IPS-18a (cell line): ENCODE measurements around the gene RAB4B.
A peak's percentile ranks its signal among the peaks of the same experiment; 100 is the strongest.
"Not testable (repeated sequence)": the region's sequence is repeated elsewhere in the genome, so short reads cannot be mapped to it uniquely, and the experiment has no call there.

Experiments
- H3K27ac ChIP-seq: one replicate; pipeline ENCODE4 v1.5.1; 2013; ENCODE audit warnings: low read length
- H3K27me3 ChIP-seq: one replicate; pipeline ENCODE4 v1.6.1; 2013; ENCODE audit warnings: mild to moderate bottlenecking, low read length; ENCODE audit not compliant: control insufficient read depth, insufficient read depth
- H3K36me3 ChIP-seq: one replicate; pipeline ENCODE4 v1.6.1; 2013; ENCODE audit warnings: low read depth, low read length; ENCODE audit not compliant: control insufficient read depth
- H3K4me1 ChIP-seq: one replicate; pipeline ENCODE4 v1.6.1; 2013; ENCODE audit warnings: low read depth, low read length; ENCODE audit not compliant: control insufficient read depth
- H3K4me3 ChIP-seq: one replicate; pipeline ENCODE4 v1.5.1; 2013; ENCODE audit warnings: low read length
- H3K9ac ChIP-seq: one replicate; pipeline ENCODE4 v1.6.1; 2013; ENCODE audit warnings: mild to moderate bottlenecking, low read length, moderate library complexity
- H3K9me3 ChIP-seq: one replicate; pipeline ENCODE4 v1.6.1; 2013; ENCODE audit warnings: low read depth, low read length; ENCODE audit not compliant: control insufficient read depth

RAB4B gene

DNA sequence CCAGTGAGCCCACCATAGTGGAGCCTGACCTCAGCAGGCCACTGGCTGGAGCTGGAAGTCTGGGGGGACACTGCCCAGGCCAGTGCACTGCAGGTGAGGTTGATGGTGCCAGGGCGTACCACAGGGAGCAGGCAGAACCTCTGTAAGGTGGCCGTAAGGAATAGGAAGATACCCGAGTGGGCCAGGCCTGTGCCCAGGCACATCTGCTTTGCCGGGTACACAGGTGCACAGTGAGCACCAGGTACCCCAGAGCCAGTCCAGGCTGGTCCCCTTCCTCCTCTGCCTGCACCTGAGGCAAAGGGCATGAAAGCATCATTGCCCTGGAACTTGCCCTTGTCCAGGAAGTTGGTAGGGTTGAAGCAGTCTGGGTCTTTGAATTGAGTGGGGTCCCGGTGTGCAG lies 30.4 kb downstream of the RAB4B start:
- Histone ChIP-seq H3K4me3 (no peak overlapping the region), H3K36me3 (peaks cover 33% of the 10 kb centered on the region), H3K27ac (no peak overlapping the region), H3K9me3 (no peaks in the 10 kb centered on the region), H3K9ac (no peak overlapping the region), H3K4me1 (peaks cover 37% of the 10 kb centered on the region), H3K27me3 (peaks cover 14% of the 10 kb centered on the region)

DNA sequence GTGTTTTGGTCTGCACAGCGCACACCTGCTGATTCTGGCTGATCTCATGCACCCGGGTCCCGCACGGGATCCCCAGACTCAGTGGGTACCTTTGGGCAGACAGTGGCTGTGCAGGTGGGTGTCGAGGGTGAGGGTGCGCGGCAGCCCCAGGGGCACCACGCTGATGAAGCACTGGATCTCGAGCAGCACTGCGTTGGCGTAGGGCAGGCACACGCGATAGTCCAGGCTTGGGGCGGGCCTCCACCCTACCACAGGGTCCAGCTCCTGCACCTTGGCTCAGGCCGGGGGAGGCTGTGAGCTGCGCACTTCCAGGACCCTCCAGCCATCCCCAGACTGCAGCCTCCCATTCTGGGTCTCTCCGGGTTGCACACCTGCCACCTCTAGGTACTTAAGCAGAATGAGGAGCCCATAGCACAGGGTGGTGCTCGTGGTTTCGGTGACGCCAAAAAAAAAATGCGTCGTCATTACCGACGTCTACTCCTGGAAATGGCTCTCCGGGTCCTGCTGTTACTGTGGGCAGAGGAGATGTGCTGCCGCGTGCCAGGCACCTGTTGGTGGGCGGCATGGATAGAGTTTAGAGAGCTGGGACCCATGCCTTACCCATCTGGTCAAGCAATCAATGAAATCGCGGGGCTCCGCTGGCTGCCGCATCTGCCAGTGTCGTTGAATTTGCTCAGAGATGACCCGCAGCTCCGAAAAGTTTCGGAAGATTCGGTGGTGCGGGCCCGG lies 31.5 kb downstream of the RAB4B start:
- Histone ChIP-seq H3K4me1 (peaks cover 27% of the 10 kb centered on the region), H3K27ac (no peak overlapping the region), H3K27me3 (peaks cover 14% of the 10 kb centered on the region), H3K9ac (no peak overlapping the region), H3K4me3 (peak overlapping the region; percentile 51), H3K9me3 (no peaks in the 10 kb centered on the region), H3K36me3 (peaks cover 28% of the 10 kb centered on the region)

DNA sequence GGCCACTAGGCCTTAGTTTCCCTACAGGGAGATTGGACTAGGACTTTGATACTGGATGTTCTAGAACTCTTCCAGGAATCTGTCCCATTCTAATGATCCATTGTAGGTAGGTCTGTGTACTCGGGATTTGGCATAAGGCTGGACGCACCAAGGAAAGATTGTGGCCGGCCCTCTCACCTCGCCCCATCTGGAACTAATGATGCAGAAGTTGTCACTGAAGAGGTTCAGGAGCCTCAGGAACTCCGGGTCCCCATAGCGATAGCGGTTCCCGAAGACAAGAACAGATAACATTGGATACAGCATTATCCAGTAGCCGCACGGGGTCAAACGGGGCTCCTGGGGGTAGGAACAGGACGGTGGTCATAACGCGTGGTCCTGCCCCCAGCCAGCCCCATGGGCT lies 32.1 kb downstream of the RAB4B start:
- Histone ChIP-seq H3K27ac (no peak overlapping the region), H3K9me3 (no peaks in the 10 kb centered on the region), H3K36me3 (peaks cover 22% of the 10 kb centered on the region), H3K9ac (no peak overlapping the region), H3K27me3 (peaks cover 14% of the 10 kb centered on the region), H3K4me3 (peak overlapping the region; percentile 51), H3K4me1 (peaks cover 26% of the 10 kb centered on the region)

GRCh38 chr19:40810649-40811408 lies 32.8 kb downstream of the RAB4B start:
- not testable (repeated sequence) for H3K9me3 ChIP-seq, H3K27ac ChIP-seq, H3K9ac ChIP-seq
- Histone ChIP-seq H3K27me3 (peaks cover 14% of the 10 kb centered on the region), H3K36me3 (peaks cover 18% of the 10 kb centered on the region), H3K4me1 (peaks cover 22% of the 10 kb centered on the region), H3K4me3 (peak overlapping the region; percentile 51)

DNA sequence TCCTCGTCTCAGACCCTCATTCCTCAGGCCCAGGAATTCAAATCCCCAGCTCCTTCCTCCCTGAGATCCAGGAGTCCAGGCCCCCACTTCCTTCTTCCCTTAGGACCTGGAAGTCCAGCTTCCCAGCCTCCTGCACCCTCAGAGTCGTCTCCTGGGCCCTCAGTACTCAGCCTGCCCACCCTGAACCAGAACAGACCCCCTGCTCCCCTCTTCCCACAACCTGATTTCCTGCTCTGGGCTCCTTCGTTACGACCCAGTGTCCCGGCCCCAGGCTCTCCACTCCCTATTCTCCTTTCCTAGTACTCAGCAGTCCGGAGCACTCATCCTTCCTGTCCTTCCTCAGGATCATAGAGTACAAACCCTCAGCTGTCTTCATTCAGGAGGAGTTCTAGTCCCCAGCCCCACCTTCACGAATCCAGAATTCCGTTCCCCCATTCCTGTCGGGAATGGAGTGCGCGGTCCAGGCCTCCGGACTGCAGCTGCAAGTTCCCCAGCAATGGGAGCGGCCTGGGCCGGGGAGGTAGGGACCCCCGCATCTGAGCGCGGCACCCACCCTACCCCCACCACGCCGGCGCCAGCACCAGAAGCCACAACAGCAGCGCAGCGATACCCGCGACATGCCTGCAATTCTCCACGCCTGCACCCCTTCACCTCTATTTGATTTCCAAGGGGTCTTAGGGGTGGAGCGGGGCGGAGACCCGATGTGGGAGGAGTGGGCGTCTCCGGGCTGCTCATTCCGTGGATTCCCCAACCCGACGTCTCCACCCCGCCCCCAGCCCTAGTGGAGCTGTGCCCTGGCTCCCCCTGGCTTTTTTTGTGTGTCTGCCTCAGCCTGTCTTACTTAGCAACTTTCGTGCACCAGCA lies 33.7 kb downstream of the RAB4B start:
- H3K36me3 ChIP-seq, result peaks cover 18% of the 10 kb centered on the region
- H3K9me3 ChIP-seq, result no peaks in the 10 kb centered on the region
- peaks cover 15% of the 10 kb centered on the region for H3K4me1 ChIP-seq
- no peak overlapping the region for H3K27ac ChIP-seq
- peaks cover 14% of the 10 kb centered on the region for H3K27me3 ChIP-seq
- peak overlapping the region; percentile 51 for H3K4me3 ChIP-seq
- no peak overlapping the region for H3K9ac ChIP-seq

GRCh38 chr19:40812571-40812970 lies 34.5 kb downstream of the RAB4B start:
- H3K4me1 ChIP-seq, H3K9me3 ChIP-seq, H3K9ac ChIP-seq, H3K4me3 ChIP-seq, H3K27ac ChIP-seq: not testable (repeated sequence)
- peaks cover 14% of the 10 kb centered on the region for H3K27me3 ChIP-seq
- peaks cover 13% of the 10 kb centered on the region for H3K36me3 ChIP-seq

- Histone ChIP-seq H3K9ac (no peak overlapping the region), H3K36me3 (peaks cover 7% of the 10 kb centered on the region), H3K4me3 (no peak overlapping the region), H3K27ac (no peak overlapping the region), H3K27me3 (peaks cover 17% of the 10 kb centered on the region), H3K4me1 (peaks cover 9% of the 10 kb centered on the region), H3K9me3 (no peaks in the 10 kb centered on the region)
Observed at GRCh38 chr19:40813182-40813581, 35.1 kb downstream of the RAB4B start.

DNA sequence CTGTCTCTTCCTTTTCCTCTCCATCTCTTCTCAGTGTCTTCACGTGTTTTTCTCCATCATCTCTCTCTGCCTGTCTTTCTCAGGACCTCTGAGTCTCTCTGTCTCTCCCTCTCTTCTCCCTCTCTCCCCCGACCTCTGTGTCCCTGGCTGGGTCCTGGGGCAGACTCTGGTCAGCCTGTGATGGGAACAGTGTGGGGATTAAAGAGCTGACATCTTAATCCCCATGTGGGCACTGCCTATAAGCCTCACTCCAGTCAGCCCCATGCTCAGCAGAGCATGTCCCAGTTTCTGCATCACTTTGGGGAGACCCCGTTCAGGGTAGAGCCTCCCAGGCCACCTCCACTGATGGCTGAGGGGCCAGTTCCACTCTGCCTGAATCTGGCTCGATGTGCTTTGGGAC lies 37.2 kb downstream of the RAB4B start:
- Histone ChIP-seq H3K9ac (no peak overlapping the region), H3K4me3 (no peak overlapping the region), H3K27ac (no peak overlapping the region), H3K36me3 (no peaks in the 10 kb centered on the region), H3K9me3 (no peaks in the 10 kb centered on the region), H3K4me1 (peaks cover 4% of the 10 kb centered on the region), H3K27me3 (peaks cover 17% of the 10 kb centered on the region)

- not testable (repeated sequence) for H3K27me3 ChIP-seq, H3K4me3 ChIP-seq, H3K9me3 ChIP-seq, H3K36me3 ChIP-seq, H3K27ac ChIP-seq, H3K9ac ChIP-seq, H3K4me1 ChIP-seq
Observed at GRCh38 chr19:40818480-40819399, 40.7 kb downstream of the RAB4B start.

DNA sequence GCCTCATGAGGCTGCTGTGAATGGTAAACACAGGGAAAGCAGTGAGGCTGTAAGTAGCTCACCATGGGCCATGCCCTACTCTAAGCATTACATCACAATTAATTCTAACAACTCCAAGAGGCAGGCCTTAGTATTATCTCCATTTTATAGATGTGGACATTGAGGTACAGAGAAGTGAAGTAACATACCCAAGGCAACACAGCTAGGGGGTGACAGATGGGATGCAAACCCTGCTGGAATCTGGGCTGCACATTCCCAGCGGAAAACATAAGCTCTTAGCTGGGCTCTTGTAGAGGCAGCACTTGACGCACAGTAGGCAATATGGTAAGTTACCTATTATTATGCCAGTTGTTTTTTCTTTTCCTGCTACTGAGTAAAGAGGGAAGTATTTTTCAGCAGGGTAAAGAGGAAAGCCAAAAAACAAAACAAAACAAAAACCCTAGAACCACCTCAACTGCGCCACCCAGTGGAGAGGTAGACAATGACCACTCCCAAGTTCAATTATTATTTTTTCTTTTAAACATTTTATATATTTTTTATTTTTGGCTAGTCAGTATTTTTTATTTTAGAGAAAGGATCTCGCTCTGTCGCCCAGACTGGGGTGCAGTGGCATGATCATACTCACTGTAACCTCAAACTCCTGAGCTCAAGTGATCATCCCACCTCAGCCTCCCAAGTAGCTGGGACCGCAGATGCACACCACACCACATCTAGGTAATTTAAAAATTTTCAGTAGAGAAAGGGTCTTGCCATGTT lies 41.6 kb downstream of the RAB4B start:
- H3K9ac ChIP-seq, H3K27ac ChIP-seq, H3K4me3 ChIP-seq, H3K36me3 ChIP-seq, H3K4me1 ChIP-seq, H3K9me3 ChIP-seq, H3K27me3 ChIP-seq: not testable (repeated sequence)
